Skeletal muscle cell (primary cell): ENCODE results near the gene CERS6.

ENCODE experiments used
- DNase-seq: peaks from one replicate; pipeline ENCODE4 v3.0.0-alpha.2; 2010; ENCODE audit warnings: low read depth
- H3K4me3 ChIP-seq: 2 replicates; pipeline ENCODE4 v1.5.1; 2011; ENCODE audit warnings: low read depth, mild to moderate bottlenecking, control low read depth, low read length, moderate library complexity

The CERS6 gene

DNA sequence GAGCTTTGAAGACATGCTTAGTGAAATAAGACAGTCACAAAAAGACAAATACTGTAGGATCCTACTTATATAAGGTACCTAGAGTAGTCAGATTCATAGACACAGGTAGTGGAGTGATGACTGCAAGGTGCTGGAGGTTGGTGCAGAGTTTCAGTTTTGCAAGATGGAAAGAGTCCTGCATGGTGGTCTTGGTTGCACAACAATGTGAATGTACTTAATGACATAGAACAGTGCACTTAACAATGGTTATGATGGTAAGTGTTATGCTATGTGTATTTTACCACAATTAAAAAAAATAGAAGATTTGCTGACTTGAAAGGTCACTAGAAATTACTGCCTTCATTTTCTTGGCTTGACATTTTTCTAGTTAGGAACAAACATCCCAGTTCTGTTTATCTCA, 9.5 kb downstream of the CERS6 start:
- no peak for DNase-seq
- H3K4me3 ChIP-seq = no peak overlapping the region

DNA sequence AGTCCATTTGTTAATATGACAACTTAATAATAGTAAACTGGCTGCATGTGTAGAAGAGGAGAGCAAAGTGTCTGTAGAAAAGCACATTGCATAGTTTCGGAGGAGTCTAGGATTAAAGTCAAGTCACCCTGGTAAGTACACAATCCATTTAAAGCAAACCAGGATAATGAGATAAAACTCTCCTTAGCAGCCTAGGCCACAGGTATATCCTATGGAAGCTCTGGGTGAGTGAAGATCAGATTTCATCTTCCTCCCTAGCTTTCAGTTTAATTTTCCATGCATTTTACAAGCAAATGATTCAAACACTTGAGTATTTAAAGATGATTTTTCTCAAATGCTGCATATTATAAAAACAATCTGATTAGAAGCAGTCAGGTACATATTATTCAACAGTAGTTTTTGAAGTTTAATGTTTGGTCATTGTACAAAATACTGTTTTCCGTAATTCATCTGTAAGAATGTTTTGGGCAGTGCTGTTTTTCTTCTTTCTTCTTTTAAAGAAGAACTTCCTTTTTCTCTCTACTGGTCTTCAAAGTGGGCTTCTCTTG, 10.2 kb downstream of the CERS6 start:
- H3K4me3 ChIP-seq = no peak overlapping the region
- no peak for DNase-seq

DNA sequence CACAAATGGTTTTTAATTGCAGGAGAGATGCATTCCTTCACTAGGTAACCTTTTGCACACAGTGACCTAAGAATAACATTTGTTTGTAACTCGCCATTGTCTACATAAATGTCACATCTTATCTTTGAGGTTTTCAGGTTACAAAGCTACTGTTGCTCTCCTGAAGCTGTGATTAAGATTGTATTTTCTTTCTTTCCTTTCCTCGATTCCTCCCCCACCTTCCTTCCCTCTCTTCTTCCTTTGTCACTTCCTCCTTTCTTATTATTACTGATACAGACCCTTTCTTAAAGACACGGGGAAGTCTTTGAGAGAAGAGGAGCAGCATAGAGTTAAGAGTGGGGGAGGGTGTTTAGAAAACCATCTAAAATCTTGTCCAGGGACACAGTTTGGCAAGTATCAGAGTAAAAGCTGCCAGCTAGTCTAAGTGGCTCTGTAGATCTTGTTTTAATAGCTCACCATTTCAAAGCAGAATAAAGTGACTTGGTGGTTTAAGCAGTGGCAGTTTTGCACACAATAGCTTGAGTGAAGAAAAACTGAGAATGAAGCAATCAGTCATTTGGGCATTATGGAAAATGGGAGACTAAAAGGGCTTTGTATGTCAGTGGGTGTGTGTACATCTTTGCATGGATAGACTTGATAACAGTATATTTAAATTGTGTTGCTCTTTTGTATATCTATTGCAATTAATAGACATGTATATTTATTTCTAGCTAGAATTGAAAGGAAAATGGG, 10.9 kb downstream of the CERS6 start:
- DNase-seq = no peak
- H3K4me3 ChIP-seq = no peak overlapping the region

DNA sequence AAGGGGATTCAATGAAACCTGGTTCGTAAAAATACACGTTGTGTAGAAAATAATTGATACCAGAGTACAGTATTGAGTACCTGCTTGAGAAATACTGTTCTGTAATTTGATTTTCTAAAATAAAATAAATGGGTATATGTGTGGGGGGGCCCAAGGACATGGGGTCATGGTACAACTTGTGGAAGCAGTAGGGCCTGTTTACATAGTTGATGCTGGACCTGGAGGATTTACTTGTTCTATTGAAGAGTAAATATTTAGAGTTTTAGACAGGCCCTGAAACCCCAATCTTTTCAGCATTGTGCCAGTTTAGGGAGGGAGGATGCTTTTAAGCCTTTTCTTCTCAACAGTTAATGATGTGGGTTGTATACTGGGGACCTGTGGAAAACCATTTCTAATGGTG, 11.7 kb downstream of the CERS6 start:
- DNase-seq = no peak
- H3K4me3 ChIP-seq = no peak overlapping the region

DNA sequence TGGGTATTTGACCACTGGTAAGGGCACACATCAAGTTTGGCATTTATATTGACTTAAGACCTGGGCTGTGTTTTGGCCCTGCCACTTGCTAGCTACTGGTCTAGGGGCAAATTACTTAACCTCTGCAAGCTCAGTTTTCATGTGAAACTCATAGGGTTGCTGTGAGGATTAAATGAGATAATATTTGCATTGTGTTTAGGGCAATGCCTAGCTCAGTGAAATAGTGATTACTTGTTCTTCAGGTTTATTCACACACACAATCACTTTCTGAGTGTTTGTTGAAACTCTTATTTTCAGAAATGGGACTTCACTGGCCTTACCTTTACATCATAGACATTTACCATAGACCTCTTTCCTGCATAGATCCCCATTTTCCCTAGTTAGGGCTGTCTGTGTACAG, 12.3 kb downstream of the CERS6 start:
- no peak overlapping the region for H3K4me3 ChIP-seq
- DNase-seq = no peak

DNA sequence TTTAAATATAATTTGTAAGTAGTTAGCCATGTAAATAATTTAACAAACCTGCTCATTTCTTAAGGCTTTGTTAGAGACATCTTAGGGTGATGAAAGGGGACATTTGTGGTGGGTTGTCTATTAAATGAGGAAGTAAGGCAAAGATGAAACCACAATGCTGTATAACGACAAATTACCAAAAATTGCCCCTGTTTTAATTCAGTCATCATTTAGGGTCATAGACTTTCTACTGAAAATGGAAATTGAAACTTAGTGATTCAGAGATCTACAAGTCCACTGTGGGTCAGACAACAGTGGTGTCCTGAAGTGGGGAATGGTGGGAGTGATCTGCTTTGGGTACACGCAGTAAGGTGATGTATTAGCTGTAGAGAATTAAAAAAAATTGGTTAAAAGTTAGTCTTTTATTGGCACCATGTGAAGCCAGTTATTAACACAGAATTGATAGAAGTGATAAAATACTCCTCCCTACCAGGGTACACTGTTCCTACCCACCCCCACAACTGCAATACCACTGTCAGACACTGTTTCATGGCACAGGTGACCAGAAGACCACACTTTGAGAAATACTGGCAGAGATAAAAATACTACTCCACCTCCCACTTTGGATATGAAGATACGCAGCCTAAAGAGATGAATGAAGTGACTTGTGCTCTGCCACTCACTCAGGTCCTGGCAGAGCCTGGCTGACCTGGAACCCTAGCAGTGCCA, 13.4 kb downstream of the CERS6 start:
- DNase-seq = no peak
- no peak overlapping the region for H3K4me3 ChIP-seq

DNA sequence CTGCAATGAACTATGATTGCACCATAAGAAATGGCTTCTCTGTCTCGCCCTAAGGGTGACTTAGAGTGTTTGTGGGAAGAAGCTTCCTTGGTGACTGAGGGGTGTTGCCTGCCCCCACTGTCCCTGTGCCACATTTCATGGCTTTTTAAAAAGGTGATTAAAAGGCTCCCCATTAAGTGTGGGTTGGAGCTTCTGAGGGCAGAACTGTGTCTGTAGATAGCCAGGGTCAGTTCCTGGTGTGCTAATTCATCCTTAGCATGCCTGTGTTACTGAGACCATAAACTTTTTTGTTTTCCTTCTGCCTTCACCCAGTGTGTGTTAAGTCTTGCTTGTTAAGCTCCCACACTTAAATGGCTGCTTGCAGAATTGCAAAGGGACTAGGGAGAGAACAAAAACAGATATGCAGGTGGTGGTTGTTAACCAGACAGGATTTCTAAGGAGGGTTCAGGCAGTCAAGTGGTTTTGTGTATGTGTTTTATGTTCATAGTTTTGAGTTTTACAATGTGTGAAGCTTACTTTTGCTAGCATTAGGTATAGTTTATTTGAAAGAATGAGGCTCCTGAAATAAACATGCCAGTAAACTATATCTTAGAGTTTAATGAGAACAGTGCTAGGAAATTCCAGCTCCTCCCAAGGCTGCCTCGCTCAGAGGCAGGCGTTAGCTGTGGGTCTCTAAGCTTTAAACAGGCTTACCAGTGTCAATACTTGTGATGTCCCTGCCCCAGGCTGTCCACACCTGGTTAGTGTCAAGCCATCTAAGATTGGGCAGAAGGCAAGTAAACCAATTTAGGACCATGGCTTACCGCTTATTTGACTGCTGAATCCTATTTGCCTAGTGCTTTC, 14.5 kb downstream of the CERS6 start:
- H3K4me3 ChIP-seq = no peak overlapping the region
- DNase-seq = no peak

DNA sequence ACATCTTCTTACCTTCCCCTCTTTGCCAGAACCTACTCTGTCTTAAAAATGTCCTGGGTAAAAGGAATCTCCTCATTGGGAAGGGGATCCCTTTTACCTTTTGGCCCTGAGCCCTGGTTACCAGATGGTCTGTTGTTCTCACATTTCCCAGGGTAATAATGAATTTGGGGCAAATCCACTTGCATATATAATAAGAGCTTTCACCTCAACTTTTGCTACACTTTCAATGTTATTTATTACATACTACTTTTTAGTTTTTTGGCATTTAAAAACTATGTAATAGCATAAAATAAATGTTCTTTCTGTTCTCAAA, 15.0 kb downstream of the CERS6 start:
- H3K4me3 ChIP-seq = no peak overlapping the region
- no peak for DNase-seq

DNA sequence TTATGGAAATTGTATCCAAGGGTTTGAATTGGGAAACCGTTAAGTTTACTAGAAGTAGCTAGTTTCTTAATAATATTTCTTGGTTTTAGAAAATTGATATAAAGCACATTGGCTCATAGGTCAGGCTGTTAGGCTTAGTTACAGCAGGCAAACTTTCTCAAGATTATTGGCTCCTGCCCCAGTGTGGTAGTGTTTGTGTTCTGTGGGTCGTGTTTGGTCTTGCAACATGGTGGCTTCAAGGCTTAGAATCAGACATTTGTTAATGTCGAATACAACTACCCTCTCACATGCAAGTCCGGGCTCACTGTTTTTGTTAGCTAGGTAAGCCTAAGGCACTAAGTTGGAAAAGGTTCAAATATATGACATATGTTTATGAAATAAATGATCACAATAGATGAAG, 19.6 kb downstream of the CERS6 start:
- no peak for DNase-seq

DNA sequence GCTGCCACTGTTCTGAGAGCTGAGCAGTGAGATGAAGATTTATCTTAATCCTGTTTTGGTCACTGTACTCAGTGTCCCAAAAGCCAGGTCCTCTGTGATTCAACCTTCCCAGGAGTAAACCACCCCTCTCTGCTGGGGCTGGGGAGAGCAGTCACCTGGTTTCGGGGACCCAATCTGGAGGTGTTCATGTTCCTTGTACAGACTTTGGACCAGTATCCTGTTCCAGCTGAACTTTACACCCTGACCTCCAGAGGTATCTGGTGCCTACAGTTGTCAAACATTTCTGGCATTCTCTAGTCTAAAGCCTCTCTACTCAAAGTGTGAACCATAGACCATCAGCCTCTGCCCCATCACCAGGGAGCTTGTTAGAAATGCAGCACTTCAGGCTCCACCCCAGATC, 22.1 kb downstream of the CERS6 start:
- DNase-seq = no peak
- no peak overlapping the region for H3K4me3 ChIP-seq

More for the DNA sequence above, 19.6 kb downstream of the CERS6 start:
- H3K4me3 ChIP-seq = no peak overlapping the region

DNA sequence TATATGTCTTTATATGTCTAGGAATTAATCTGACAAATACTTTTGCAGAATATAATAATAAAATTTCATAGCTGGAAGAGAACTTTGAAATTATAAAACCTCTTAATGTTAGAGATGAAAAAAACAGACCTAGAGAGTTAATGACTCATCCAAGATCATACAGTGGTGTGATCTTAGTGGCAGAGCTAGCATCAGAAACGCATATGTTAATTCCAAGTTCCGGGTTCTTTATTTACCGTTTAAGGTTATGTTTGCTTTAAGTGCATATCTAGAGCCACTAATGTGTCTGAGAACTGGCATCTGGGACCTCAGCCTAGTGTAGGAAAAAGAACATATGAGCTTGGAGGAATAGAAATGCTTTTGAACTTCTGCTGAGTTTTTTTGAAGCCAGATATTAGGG, 24.3 kb downstream of the CERS6 start:
- no peak for DNase-seq
- no peak overlapping the region for H3K4me3 ChIP-seq

DNA sequence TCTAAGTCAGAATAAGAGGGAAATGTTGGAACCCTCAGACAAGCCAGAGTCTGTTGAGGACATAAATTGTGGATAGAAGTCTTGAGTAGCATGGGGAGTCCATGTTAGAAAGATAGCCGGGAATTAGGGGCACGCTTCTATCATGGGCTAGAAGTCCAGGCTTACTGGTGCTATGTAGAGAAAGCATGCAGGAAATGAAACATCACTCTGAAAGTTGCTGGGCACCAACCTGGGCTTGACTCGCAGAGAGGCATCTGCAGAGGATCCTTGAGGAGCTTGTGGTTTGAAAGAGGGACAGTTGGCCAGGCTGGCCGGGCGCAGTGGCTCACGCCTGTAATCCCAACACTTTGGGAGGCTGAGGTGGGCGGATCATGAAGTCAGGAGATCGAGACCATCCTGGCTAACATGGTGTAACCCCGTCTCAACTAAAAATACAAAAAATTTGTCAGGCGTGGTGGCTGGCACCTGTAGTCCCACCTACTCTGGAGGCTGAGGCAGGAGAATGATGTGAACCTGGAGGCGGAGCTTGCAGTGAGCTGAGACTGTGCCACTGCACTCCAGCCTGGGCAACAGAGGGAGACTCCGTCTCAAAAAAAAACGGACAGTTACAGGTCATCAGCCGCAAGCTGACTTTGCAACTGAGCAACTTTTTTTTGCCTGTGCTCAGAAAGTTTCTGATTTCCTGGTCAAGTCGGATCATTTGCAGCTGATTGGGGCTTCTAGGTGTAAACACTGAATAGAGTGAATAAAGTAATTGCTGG, 24.9 kb downstream of the CERS6 start:
- no peak for DNase-seq
- H3K4me3 ChIP-seq = no peak overlapping the region

DNA sequence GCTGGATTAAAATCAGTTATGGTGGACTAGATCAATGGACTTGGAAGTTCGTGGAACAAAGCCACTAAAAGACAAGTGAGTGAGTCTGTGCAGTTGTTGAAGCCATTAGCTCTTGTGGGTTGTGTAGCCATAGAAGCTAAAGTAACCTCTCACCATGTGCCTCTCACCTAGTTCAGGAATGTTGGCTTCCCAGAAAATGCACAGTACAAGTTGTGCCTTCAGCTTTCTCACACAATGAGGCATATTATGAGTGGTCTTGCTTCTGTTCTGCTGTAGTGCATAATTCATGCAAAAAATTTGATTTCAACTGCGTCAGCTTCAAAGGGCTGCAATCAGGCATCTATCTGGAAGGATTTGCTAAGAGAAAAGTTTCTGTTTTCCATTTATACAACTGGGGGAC, 26.2 kb downstream of the CERS6 start:
- DNase-seq = no peak
- no peak overlapping the region for H3K4me3 ChIP-seq

DNA sequence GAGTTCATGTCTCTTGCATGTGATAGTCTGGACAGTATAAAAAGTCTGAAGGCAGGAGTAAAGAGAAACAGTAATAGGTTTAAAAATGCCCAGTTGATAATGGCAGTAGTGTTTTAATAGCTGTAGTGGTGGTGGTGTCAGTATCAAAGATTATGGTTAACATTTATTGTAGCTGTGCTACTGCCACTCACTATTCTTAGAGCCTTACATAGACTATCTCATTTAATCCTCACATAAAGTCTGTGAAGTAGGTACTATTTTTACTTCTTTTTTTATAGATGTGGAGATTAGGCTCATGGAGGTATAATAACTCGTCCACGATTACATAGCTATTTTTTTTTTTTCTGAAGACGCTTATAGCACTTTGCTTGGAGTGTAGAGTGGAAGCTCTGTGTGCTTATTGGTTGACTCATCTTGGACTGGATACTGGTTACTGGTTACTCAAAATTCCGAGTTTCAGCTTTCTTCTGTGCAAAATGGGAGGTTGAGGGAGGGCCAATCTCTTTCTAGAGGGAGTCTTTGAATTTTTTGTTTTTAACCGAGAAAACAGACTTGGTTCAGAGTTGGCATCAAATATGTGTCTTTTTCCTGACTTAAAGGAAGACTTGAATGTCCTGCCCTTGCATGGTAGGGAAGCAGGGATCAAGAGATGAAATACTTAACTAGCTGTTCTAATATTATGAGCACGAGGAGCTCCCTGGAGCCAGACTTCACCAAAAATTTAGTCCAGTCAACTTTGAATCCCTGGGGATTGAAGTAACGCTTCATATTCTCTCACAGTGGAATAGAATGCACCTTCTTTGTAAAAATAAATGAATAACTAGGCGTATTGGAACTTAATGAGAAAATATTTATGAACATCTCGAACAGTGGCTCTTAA, 27.1 kb downstream of the CERS6 start:
- no peak for DNase-seq
- no peak overlapping the region for H3K4me3 ChIP-seq

DNA sequence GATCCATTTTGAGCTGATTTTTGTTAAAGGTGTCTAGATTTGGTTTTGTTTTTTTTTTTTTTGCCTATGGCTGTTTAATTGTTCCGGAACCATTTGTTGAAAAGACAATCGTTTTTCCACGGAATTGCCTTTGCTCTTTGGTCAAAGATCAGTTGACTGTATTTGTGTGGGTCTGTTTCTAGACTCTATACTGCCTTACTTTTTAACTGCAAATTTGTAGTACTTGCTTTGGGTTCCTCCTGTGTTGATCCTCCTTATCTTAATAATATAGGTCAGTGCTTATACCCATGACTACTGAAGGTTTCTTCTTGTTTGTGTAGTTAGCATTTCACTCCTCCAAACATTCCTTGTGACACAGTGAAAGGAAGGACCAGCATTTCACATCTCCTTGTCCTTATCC, 30.4 kb downstream of the CERS6 start:
- no peak for DNase-seq
- H3K4me3 ChIP-seq = no peak overlapping the region

DNA sequence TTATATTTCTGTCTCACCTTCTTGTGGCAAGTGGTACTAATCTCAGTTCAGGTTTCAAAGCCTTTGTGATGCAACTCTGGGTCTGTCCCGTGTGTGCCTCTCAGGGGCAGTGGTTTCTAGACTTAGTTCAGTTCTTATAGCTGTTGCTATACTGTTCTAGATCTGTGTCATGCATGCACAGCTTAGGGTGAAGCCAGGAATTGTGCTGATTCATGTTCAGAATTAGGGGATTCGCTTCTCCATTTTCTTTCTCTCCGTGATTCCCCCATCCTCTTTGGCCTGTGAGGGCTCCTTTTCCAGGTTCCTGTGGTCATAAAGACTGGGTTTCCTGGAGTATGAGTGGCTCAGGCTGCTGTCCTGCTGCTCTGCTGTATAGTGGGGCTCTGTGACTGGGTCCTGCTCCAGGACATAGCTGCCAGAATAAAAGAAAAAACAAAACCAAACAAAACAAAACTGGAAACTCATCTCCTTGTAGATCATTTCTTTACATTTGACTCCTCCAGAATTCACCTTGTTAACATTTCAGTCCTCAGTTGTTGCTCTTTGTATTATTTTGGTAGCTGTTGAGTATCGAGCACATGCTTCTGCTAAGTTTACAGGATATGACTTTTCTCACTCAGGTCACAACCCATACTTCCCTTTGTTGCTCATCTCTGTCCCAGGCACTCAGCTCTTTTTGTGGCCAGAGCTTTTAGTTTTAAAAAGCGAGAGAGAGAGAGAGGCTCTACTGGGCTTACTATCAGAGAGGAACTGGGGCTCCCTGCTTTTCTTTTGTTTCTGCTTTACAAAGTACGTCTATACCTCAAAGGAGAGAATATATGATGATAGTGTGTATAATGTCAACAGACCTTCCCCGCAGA, 34.2 kb downstream of the CERS6 start:
- peak; percentile 77 for DNase-seq
- H3K4me3 ChIP-seq = peak overlapping the region; percentile 4

DNA sequence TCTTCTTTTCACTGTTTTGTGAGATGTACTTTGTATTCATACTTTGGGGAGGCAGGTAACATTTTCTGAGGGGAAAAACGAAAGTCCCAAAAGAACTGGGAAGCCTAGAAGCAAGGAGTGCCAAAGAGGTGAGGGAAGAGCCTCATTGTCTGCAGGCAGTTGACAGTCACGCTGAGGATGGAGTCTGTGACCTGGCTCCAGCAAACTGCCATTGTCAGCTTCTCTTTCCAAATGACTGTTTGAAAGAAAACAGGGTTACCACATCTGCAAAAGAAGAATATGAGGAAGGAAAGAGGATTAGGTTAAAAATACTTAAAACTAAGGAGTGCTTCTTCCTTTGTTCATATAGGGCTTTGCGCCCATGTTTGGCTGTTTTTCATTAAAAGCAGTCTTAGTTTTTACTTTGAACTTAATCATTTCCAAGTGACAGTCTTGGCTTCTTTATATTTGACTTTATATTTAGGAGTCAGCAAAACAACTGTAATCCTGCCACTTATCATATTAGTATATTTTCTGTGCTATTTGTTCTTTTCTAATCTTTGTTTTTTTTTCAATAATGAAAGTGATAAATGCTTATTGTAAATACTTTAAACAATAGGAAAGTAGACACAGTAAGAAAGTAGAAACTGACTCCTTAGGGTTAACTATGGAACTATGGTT, 35.0 kb downstream of the CERS6 start:
- DNase-seq = no peak
- peak overlapping the region; percentile 4 for H3K4me3 ChIP-seq
